Activated CD4-positive, alpha-beta T cell treated with anti-CD3 and anti-CD28 coated beads for 24 hours (primary cell): ENCODE data around the gene LCE5A.
"Not testable (repeated sequence)": the region's sequence is repeated elsewhere in the genome, so short reads cannot be mapped to it uniquely, and the experiment has no call there.

Experiments used
- DNase-seq, 2 donors: peaks; one replicate each; pipeline ENCODE4 v3.0.0-alpha.2; 2020; ENCODE audit warnings: low read depth in 2 of 2

Gene LCE5A

GRCh38 chr1:152516082-152516481, 5.5 kb downstream of the LCE5A start:
- DNase-seq: no peak

GRCh38 chr1:152517237-152517811, 6.7 kb downstream of the LCE5A start:
- DNase-seq: no peak

GRCh38 chr1:152519851-152520250, 9.2 kb downstream of the LCE5A start:
- DNase-seq: no peak

- DNase-seq: no peak
Observed at GRCh38 chr1:152520561-152521090, 10.0 kb downstream of the LCE5A start.

- DNase-seq: no peak
Observed at GRCh38 chr1:152525080-152525641, 14.6 kb downstream of the LCE5A start.

GRCh38 chr1:152533327-152533938, 22.8 kb downstream of the LCE5A start:
- peak; percentile 10 to 34 for DNase-seq

GRCh38 chr1:152535774-152536173, 25.2 kb downstream of the LCE5A start:
- no peak for DNase-seq

- DNase-seq: no peak
Observed at GRCh38 chr1:152537496-152537895, 26.9 kb downstream of the LCE5A start.

GRCh38 chr1:152539901-152540300, 29.3 kb downstream of the LCE5A start:
- no peak for DNase-seq

GRCh38 chr1:152543820-152544219, 33.2 kb downstream of the LCE5A start:
- DNase-seq: no peak

- no peak for DNase-seq
Observed at GRCh38 chr1:152546704-152547103, 36.1 kb downstream of the LCE5A start.

GRCh38 chr1:152548358-152548757, 37.8 kb downstream of the LCE5A start:
- DNase-seq: not testable (repeated sequence)
